Lower leg skin (tissue), 4 donors: Measurements from ENCODE around the gene CCDC191. TPM values are rescaled to one million over a fixed set of nuclear protein-coding genes. Genes with fewer than 3 reads are reported as not detected.

Experiments
- DNase-seq, 2 donors: peaks; one replicate each; pipeline ENCODE4 v3.0.0-alpha.2; 2019; ENCODE audit warnings: low spot score in 2 of 2
- H3K4me3 ChIP-seq: fragments of 200-600 bp; sonication (generic); 2 replicates; pipeline ENCODE4 v1.5.1; 2017; ENCODE audit warnings: mild to moderate bottlenecking, low read depth; ENCODE audit not compliant: poor library complexity, severe bottlenecking
- POLR2A ChIP-seq, 2 donors: fragments of 450-650 bp; IDR thresholded peaks; one replicate each; pipeline ENCODE4 v1.6.1; 2016 to 2017; ENCODE audit warnings: antibody characterized with exemption in 2 of 2, mild to moderate bottlenecking in 1 of 2, moderate library complexity in 1 of 2
- WGBS, 2 donors: methylation state at CpG; one replicate each; pipeline ENCODE4 v1.1.5; 2018; 5-methylcytosine and 5-hydroxymethylcytosine counted together
- intact Hi-C: fragments of 100-400 bp; cut with DNase I; formaldehyde crosslinking; loops from one replicate; pipeline ENCODE4 v1.15.0; 2023; ENCODE audit warnings: low total_unique reads
- total RNA-seq, 4 donors: library from RNA; depleted of rRNA; stranded (reverse); fragments of >200 nt; gene quantifications; one replicate each; pipeline ENCODE4 v1.1.0, GENCODE V29; 2016
- TF ChIP-seq, protein P1 (sequence below), 3 donors: fragments of 450-650 bp; IDR thresholded peaks; one replicate each; pipeline ENCODE4 v1.5.1; 2016; ENCODE audit warnings: antibody characterized with exemption in 3 of 3, mild to moderate bottlenecking in 3 of 3, moderate library complexity in 2 of 3

Gene CCDC191, protein sequence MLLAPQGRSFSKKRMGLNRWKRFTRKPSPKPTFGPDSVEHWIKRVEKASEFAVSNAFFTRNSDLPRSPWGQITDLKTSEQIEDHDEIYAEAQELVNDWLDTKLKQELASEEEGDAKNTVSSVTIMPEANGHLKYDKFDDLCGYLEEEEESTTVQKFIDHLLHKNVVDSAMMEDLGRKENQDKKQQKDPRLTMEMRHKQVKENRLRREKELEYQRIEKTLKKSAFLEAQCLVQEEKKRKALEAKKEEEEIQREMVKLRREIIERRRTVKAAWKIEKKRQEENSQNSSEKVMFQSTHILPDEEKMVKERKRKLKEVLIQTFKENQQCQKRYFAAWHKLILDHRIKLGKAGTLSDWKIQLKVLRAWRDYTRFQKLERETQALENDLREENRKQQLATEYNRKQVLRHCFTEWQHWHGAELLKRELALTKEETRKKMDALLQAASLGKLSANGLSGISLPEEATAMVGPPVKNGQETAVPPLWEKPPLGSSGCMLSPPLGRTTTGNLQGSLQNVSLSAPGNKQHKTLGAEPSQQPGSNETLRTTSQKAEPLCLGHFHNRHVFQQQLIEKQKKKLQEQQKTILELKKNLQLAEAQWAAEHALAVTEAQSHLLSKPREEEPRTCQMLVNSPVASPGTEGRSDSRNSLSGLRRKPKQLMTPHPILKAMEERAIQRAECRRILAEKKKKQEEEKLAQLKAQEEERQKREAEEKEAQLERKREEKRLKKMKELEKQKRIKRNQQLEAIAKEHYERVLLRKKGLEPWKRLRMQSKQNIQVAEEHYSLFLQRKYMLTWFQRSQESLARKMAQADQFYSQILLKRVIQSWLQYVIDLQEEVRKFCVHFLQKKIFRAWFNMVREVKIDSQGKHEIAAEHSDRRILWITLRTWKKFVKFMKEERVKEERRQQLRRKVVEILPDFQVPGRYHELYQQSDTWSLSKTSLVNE
- total RNA-seq: 1 to 10 TPM; 2.5 to 7.3 (median 5.3) TPM

DNA sequence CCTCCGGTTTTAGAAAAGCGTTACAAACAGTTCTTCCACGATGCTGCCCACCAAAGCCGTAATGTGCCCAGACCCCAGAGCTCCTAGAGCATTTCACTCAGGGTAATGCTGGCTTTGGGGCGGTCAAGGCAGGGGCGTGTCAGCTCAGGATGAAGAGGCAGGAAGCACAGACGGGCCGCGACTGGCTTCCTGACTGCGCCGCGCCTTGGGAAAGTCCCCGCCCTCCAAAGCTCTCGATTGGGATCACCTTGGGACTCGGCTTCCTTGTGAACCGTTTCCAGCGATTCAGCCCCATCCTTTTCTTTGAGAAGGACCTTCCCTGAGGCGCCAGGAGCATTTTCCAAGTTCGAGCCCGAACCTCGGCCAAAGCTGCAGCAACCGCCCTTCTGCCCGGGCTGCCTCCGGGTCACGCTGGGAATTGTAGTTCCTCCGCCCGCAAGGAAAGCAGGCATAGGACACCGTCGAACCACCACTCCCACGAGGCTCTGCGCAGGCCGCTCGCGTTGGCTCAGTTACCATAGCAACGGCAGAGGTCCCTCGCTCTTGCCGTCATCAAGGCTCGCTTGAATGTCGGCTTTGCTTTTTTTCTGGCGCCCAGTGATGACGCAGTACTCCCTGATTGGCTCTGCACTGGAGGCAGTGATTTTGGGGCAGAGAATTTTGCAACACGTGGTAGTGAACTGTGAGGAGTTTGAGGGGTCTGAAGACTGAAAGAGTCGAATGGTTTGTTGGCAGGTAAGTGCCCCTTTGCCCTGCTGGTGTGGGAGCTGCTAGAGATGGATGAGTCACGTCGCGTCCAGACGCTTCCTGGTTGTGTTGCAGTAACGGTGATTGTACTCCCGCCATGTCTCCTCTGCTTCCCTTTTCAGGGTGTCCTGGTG, at the start of gene CCDC191, which contains the start of gene QTRT2:
Gene CCDC191 (minus strand): TSS at position 397 of the 881 bp plus-strand sequence. CDS start 60 bp downstream, at position 337.
Gene QTRT2 (plus strand): TSS at position 608 of the 881 bp plus-strand sequence. CDS start 8,521 bp downstream, outside the sequence.
- no peak for TF ChIP-seq POLR2A (IDR thresholded peaks at IDR 0.05)
- TF ChIP-seq, protein P1, sequence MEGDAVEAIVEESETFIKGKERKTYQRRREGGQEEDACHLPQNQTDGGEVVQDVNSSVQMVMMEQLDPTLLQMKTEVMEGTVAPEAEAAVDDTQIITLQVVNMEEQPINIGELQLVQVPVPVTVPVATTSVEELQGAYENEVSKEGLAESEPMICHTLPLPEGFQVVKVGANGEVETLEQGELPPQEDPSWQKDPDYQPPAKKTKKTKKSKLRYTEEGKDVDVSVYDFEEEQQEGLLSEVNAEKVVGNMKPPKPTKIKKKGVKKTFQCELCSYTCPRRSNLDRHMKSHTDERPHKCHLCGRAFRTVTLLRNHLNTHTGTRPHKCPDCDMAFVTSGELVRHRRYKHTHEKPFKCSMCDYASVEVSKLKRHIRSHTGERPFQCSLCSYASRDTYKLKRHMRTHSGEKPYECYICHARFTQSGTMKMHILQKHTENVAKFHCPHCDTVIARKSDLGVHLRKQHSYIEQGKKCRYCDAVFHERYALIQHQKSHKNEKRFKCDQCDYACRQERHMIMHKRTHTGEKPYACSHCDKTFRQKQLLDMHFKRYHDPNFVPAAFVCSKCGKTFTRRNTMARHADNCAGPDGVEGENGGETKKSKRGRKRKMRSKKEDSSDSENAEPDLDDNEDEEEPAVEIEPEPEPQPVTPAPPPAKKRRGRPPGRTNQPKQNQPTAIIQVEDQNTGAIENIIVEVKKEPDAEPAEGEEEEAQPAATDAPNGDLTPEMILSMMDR (IDR thresholded peaks at IDR 0.05): no peak
- peak; percentile 100 for DNase-seq
- WGBS, 2 donors: 0 to 1% methylated on average over 43 to 49 of the region's 49 CpGs
- intact Hi-C loops: no loop called here
- H3K4me3 ChIP-seq: peak within 1 kb of the TSS; percentile 69

DNA sequence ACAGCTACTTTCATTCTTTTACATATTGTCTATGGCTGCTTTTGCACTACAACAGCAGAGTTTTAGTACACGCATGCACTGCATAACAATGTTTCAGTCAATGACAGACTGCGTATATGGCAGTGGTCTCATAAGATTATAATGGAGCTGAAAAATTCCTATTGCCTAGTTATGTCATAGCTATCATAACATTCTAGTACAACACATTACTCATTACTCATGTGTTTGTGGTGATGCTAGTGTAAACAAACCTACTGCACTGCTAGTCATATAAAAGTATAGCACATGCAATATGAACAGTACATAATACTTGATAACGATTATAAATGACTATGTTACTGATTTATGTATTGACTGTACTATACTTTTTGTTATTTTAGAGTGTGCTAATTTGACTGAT, 48.1 kb upstream of the CCDC191 start:
- intact Hi-C loops: no loop called here
- no peak for TF ChIP-seq POLR2A (IDR thresholded peaks at IDR 0.05)
- TF ChIP-seq, protein P1 (IDR thresholded peaks at IDR 0.05): no peak
- no peak for DNase-seq
- H3K4me3 ChIP-seq: no peak overlapping the region
- 87 to 91% methylated on average over 3 of the region's 3 CpGs for WGBS, 2 donors

DNA sequence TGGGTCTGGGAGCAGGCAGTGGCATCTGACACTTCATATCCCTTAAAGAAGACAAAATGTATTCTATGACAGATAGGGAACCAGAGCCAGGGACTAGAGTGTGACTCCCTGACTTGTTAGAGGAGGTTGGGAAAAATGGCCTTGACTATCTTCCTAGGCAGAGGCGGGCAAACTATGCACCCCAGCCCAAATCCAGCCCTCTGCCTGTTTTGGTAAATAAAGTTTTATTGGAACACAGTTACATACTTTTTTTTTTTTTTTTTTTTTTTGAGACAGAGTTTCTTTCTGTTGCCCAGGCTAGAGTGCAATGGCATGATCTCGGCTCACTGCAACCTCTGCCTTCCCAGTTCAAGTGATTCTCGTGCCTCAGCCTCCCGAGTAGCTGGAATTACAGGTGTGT, 47.5 kb upstream of the CCDC191 start:
- DNase-seq: no peak
- WGBS, 2 donors: 94% methylated on average over 4 of the region's 4 CpGs
- intact Hi-C loops: no loop called here
- no peak overlapping the region for H3K4me3 ChIP-seq
- TF ChIP-seq, protein P1 (IDR thresholded peaks at IDR 0.05): no peak
- TF ChIP-seq POLR2A (IDR thresholded peaks at IDR 0.05): no peak

DNA sequence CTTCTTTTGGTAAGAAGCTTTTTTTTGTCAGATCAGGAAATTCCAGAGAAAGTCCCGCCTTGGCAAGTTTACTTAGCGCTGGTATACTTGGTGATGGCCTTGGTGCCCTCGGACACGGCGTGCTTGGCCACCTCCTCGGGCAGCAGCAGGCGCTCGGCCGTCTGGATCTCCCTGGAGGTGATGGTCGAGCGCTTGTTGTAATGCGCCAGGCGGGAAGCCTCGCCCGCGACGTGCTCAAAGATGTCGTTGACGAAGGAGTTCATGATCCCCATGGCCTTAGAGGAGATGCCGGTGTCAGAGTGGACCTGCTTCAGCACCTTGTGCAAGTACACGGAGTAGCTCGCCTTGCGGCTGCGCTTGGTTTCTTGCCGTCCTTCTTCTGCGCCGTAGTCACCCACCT, 46.9 kb upstream of the CCDC191 start:
- H3K4me3 ChIP-seq: no peak overlapping the region
- 95 to 97% methylated on average over 27 of the region's 27 CpGs for WGBS, 2 donors
- DNase-seq: no peak
- intact Hi-C loops: no loop called here
- TF ChIP-seq POLR2A (IDR thresholded peaks at IDR 0.05): no peak
- TF ChIP-seq, protein P1 (IDR thresholded peaks at IDR 0.05): no peak

DNA sequence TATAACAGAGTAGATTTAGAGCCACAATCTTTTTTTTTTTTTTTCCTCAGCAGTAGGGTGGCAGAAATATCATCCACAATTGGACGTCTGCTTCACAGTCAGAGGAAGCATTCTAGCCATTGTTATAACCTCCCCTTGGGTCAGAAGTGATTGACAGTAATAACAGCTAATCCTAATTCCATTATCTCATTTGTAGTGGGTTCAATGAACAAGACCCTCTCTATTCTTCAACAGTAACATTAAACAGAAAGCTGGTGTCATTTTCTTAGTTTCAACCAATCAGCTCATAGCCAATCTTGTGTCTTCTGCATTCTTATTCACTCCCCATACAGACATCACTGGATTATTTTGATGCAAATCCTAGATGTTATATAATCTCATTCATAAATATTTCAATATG, 44.8 kb upstream of the CCDC191 start:
- WGBS, 2 donors: 34 to 54% methylated on average over 1 of the region's 1 CpG
- H3K4me3 ChIP-seq: no peak overlapping the region
- TF ChIP-seq POLR2A (IDR thresholded peaks at IDR 0.05): no peak
- TF ChIP-seq, protein P1 (IDR thresholded peaks at IDR 0.05): no peak
- intact Hi-C loops: no loop called here
- DNase-seq: no peak
